ENCODE data around the gene PHKG2.

PHKG2 gene

DNA sequence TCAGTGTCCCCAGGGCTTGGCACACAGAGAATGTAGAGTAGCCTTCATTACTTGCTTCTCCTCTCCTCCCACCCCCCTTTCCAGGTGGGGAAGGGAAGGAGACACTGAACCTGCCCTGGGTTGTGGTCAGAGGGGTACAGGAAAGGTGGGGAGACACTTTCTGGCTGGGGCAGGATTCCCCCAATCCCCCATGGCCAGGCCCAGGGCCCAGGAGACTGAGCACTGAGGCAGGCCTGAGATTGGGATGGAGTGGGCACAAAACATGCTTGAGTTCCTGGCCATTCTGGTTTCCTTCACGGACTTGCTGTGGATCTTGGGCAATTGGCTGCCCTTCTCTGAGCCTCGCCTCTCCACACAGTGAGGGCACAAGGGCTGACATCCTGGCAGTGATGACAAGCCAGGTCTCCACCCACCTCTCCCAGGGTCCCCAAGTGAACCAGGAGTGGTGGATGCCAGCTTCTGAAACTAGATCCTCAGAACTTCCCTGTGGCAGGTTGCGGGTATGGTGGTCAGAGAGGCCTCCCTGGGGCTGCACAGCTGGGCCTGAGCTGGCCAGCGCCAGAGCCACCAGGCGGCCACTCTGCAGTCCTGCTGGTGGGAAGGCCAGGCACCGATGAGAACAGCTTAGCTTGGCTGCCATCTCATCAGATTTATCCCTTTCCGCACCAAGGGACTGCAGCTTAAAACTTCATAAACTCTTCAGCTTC, 29.5 kb downstream of the PHKG2 start:
- no peak for DNase-seq

DNA sequence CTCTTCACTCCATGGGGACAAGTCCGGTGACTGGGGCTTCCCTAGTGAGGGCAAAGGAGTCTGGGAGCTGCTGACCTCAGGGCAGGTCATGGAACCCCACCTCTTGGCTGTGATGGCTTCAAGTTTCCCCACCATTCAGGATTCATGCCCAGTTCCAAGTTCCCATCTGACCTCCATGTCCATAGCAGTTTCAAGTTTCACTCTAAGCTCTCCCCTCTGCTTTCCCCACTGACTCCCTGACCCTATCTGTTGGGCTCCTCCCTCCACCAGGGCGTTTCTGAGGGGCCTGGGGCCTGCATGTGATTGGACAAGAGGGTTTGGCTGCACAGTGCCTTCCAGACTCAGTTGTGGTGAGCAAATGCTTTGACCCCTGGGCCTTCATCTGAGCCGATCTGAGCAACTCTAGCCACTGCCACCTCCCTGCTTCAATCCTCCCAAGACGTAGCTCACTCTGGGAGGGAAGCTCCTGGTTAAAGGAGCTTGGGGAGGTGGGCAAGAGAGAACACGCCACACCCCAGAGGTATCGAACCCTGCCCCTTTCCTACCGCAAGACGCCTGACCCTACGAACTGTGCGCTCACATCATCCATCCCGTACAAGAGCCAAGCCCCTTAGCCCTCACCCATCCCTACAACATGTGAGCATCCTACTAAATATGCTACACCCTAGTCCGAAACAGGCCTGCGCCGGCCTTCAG, 30.5 kb downstream of the PHKG2 start:
- no peak for DNase-seq

DNA sequence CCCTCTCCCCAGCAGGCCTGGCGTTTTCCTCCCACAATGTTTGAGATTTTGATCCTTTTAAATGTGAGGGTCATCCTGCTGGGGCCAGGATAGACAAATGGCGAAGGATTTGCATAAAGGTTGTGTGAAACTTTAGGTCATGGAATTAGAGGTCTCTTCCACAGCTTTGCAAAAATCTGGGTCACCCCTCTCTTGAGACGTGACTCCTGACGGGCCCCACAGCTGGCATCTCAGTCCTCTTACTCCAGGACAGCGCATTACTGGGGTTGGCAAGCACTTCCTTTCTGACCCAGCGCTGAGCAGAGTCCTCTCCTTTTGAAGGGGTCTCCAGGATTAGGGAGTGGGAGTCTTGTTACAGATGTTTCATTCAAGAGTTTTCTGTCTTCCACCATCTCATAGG, 31.4 kb downstream of the PHKG2 start:
- DNase-seq: no peak

DNA sequence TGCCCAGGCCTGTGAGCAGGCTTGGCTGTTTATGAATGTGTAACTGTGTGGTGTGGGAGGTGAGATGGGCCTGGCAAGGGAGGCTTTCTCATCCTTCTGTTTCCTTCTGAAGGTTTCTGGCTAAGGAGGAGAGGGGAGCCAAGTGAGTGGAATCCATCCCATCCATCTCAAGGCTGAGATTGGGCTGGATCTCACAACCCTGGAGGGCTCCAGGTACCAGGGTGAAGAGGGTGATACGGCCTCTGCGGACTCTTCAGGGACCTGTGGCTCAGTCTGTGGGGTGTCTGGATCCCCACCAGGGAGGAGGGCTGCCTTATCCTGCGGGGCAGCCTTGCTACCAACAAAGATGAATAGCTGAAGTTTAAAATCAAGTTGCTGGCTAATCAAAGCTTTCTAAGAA, 31.8 kb downstream of the PHKG2 start:
- DNase-seq: no peak

DNA sequence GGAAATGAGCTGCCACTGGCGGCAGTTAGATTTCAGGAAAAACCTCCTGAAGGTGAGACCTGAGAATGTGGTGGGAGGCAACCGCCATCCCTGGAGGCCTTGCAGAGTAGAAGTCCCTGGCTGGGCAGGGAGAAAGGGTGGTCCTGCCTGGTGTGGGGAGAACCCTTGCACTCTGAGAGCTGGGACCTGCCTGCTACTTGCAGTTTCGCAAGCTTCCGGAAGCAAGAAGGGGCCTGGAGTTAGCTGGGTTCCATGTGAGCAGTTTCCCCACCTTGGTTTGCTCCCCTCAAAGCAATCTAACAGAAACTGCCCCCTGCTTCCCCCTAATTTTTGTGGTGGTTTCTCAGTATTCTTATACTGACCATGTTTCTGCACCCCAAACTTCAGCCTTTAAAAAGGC, 32.3 kb downstream of the PHKG2 start:
- no peak for DNase-seq

DNA sequence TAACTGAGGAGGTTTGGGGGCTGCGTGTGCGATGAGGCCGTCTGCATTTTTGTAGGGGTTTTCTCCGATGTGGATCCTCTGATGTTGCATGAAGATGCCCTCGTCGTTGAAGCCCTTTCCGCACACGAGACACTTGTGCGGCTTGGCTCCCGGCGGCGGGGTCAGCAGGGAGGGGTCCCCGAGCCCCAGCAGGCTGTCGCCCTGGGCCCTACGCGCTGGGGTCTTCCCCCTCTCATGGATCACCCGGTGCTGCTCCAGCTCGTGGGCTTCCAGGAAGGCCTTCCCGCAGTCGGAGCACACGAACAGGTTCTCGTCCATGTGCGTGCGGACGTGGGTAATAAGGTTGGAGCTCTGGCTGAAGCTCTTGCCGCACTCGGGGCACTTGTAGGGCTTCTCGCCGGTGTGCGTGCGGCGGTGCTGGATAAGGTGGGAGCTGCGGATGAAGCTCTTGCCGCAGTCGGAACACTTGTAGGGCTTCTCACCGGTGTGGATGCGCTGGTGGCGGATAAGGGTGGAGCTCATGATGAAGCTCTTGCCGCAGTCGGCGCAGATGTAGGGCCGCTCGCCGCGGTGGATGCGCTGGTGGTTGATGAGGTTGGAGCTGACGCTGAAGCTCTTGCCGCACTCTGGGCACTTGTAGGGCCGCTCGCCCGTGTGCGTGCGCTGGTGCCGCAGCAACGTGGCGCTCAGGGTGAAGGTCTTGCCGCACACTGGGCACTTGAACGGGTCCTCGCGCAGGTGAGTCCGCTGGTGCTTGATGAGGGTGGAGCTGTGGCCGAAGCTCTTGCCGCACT, 34.5 kb downstream of the PHKG2 start:
- DNase-seq: no peak

DNA sequence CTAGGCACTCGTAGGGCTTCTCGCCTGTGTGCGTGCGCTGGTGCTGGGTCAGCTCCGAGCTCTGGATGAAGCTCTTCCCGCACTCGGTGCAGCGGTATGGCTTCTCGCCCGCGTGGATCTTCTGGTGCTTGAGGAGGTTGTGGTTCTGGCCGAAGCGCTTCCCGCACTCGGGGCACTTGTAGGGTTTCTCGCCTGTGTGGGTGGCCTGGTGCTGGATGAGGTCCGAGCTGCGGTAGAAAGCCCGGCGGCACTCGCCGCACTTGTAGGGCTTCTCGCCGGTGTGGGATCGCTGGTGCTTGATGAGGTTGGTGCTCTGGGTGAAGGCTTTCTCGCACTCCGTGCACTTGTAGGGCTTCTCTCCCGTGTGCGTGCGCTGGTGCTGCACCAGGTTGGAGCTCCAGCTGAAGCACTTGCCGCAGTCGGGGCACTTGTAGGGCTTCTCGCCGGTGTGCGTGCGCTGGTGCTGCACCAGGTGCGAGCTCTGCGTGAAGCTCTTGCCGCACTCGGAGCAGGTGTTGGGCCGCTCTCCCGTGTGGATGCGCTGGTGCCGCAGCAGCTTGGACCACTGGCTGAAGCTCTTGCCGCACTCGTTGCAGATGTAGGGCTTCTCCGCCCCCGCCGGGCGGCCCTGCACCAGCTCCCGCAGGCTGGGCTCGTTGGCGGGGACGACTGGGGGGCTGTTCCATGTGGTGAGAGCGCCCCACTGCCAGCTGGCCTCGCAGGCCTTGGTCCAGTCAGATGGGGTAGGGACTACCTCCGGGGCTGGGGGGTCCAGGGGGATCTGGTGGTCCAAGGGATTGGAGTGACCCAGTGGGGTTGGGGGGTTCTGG, 35.3 kb downstream of the PHKG2 start:
- no peak for DNase-seq

DNA sequence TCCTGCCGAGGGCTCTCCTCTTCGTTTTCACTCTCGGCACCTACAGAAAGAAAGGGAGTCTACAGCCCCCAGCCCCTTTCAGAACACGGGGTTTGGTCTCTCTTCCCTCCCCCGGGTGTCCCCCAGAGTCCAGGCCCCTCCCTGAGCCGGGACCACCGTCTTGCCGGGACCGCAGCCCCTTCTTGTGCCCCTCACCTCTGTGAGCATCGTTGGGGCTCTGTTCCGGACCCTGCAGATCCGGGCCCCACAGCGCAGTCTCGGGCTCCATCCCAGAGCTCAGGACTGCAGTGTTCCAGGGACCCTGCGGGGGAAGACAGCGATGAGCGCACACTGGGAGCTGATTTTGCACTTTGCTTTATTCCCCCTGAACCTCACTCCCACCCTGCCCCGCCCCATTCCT, 36.0 kb downstream of the PHKG2 start:
- DNase-seq: no peak

DNA sequence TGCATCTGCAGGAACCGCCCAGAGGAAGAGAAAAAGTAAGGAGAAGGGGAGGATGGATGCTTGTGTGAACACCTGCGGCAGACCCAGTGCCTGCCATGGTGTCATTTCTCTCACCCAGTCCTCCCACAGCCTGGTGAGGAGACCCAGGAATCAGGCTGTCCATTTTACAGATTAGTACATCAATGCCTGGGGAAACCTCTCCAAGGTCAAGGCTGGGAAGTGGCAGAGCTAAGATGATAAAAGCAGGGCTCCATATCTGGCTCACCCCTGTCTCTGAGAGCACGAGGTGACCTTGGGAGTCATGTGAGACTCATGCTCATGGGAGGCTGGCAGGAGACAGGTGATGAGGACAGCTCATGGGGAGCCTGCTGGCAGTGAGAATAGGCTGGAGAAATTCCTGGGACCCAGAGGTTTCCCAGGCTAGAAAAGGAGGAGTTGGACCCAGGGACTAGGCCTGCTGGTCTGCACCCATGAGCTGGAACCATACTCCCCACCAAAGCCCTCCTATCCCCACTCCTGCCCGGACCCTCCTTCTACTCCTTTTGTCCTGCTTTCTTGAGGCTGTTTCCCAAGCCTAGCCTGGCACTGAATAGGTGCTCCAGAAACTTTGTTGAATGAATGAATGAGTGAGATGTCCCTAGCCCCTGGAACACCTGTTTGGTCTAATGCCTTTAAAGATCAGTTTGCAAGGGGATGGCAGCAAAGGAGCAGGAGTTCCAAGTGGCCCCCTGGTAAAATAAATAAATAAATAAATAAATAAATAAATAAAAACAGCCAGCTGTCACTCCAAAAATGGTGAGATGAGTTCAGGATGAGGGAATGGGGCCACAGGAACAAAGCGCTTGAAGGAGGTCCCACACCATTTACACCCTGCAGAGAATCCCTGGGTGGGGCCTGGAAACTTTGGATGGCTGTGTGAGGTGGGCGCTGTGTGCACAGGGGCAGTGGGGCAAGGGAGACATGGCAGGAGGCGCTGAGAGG, 37.2 kb downstream of the PHKG2 start:
- DNase-seq: no peak

DNA sequence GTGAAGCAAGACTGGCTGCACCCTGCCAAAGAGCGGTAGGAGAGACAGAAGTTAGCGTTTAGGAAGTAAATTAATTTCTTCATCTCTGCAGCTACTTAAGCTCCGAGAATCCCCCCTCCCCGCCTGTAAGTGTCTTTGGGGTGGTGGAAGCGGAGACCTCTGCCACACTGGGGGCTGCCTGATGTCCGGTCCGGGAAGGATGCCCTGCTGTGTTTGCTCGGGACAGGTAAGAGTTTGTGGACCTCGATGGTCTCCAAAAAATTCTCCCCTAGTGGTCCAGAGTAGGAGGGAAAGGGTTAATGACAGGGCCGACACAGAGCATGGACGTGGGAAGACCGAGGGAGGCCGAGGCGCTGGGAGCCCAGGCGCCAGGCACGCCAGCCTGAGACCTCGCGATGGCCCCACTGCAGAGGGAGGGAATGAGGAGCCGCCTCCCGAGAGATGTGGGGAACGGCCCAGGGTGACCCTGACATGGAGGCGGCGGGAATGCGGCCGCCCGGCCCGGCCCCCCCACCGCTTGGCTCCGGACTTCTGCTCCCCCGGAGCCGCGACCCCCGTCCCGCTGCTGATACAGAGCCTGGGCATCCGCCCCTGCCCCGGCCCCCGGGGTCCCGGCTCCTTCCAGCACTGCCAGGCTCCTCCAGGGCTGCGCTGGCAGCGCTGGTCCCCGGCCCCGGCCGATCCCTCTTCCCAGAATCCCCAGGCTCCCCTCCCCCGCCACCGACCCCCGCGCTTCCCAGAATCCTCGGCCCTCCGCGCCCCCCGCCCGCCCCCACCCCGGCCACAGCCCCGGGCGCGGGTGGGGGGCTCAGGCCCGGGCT, 38.1 kb downstream of the PHKG2 start:
- DNase-seq: no peak

DNA sequence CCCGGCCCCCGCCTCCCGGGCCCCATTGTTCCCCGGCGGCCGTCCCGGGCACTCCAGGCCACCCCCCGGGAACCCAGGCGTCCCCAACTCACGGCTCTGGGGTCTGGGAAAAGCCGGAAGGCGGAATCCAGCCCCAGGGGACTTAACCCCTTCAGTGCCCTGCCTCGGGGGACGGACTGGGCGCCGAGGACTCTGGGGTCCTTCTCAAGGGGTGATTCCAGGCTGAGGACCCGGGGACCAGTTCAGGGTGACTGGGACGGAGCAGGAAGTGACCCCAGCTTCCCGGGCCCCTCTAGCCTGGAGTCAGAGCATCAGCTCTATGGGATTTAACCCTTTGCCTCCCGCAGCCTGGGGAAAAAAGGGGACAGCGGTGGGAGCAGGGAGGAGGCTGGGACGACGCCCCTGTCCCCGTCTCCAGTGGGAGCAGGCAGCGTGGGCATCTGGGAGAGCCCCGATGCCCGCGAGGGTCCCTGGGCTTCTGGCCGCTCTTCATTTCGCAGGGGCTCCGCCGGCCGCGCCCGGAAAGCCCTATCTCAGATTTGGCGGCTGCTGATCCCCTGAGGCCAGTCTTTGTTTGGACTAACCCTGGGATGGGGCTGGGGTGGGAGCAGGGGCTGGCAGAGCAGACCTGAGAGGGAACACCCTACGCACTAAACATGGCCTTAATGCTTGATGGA, 38.8 kb downstream of the PHKG2 start, which contains the start of gene ZNF629:
Gene ZNF629, minus strand, starts transcription at position 270 of the 677 bp plus-strand sequence. CDS start 2,723 bp downstream, outside the sequence.
- no peak for DNase-seq

DNA sequence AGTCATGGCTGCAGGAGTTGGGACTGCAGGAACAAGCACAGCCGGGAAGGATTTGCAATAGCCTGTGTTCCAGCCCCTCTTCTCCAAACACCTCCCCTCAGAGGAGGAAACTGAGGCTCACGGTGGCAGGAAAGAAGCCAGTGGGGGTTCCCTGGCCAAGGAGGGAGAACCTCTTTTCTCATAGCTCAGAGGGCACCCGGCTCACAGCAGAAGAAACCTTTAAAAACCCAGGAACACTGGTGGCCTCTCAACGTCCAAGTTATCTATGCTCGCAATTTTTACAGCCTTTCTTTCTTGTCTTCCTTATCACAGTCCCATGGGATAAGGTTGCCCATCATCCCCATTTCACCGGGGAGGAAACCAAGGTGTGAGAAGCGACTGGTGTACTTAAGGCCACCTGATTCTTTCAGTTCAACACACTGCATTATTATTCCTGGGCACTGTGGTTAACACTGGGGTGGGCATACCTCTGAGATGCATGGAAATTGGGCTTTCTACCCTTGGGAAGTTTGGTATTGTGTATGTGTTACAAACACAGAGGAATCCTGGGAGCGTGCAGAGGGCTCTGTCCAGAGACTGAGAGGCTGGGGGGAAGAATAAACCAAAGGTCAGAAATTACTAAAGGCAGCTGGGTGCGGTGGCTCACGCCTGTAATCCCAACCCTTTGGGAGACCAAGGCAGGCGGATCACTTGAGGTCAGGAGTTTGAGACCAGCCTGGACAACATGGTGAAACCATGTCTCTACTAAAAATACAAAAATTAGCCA, 39.6 kb downstream of the PHKG2 start:
- DNase-seq: no peak

DNA sequence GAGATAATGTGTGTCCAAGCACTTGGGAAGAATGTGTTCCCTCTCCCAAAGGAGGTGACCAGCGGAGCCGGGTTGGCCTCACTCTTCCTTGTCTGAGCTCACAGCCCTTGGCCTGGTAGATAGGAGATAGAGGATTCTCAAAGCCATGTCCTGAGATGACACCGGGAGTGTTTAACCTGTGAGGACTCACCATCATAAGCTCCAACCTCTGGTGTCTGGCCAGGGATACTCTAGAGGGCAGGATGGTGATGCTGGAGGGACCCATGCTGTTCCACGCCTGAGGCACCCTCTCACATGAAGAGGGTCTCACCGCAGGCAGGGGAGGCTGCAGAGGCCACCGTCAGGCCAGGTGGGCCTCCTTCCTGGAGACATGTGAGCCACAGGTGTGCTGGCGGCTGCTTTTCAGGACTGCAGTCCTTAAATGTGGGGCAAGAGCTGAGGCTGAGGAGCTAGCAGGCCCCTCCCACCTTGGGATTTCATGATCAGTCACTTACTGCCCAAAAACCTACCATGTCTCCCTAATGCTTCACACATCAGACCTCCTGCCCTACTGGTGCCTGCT, 45.4 kb downstream of the PHKG2 start:
- no peak for DNase-seq

DNA sequence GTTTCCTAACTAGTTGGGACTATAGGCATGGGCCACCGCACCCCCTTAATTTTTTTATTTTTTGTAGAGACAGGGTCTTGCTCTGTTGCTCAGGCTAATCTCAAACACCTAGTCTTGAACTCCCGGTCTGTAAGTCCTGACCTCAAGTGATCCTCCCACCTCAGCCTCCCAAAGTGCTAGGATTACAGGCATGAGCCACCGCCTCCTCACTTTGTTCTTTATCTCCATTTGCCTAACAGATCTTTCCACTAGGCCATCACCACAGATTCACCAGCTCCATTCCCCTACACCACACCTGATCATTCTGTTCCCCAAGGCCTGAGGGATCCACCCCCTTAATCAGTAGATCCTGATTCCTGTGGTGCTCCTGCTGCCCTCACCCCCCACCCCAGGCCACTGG, 46.4 kb downstream of the PHKG2 start:
- DNase-seq: no peak

DNA sequence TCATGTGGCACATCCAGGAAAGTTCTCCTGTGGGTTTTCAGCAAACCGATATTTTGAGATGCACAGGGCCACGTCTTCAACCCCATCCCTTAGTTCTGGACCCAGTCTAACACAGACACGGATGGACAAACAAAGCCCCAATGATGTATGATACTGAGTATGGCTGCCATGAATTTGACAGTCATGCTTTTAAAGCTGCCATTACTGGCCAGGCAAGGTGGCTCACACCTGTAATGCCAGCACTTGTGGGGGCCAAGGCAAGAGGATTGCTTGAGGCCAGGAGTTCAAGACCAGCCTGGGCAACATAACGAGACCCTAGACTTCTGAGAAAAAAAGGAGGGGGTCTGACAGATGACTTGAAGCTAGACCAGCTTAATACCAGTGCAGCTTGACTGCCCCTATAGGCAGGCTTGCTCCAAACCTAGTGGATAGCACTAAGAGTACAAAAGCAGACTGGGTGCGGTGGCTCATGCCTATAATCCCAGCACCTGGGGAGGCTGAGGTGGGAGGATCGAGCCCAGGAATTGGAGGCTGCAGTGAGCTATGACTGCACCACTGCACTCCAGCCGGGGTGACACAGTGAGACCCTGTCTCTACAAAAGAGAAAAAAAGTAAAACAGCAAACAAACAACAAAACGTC, 49.6 kb downstream of the PHKG2 start:
- DNase-seq: no peak

All from cortex of kidney (tissue), 1 donor.